T-cell (primary cell): ENCODE data around the gene CYP2U1. TPM values are rescaled to one million over a fixed set of nuclear protein-coding genes. Genes with fewer than 3 reads are reported as not detected.
"Not testable (repeated sequence)": the region's sequence is repeated elsewhere in the genome, so short reads cannot be mapped to it uniquely, and the experiment has no call there.

Experiments used
- ATAC-seq, 4 experiments: fragments of 200-7000 bp in 3 of 4; fragments of 150-1000 bp in 1 of 4; cut with Tn5 transposase; replicated peaks in 1 of 4; 1 replicate in 3 of 4; 2 replicates in 1 of 4; pipeline ENCODE4 v1.10.0; 2021; ENCODE audit warnings: moderate library complexity in 3 of 4, mild to moderate bottlenecking in 2 of 4, moderate number of reproducible peaks in 1 of 4
- CTCF ChIA-PET, 2 donors: fragments of 300-600 bp; sonication (Branson Sonifier 250); formaldehyde crosslinking; loops; one replicate each; lab custom pipeline; 2022; ENCODE audit warnings: antibody characterized with exemption in 2 of 2; lab: Charles Lee
- POLR2A ChIA-PET, 2 donors: fragments of 300-600 bp; sonication (Branson Sonifier 250); formaldehyde crosslinking; loops; one replicate each; lab custom pipeline; 2022; ENCODE audit warnings: antibody characterized with exemption in 2 of 2; lab: Charles Lee
- DNase-seq, 35 experiments: peaks; one replicate each; pipeline versions ENCODE4 v3.0.0 to v3.0.0-alpha.2; 2013 to 2023
- H3K27ac ChIP-seq: one replicate; pipeline ENCODE4 v1.5.1; 2013; ENCODE audit warnings: low read length
- H3K27me3 ChIP-seq, 2 experiments: replicated peaks in 1 of 2; 1 replicate in 1 of 2; 2 replicates in 1 of 2; pipeline versions ENCODE4 v1.6.1 to v1.7.0; 2013; ENCODE audit warnings: low read length in 1 of 2, mixed read lengths in 1 of 2; ENCODE audit not compliant: control insufficient read depth in 2 of 2, insufficient read depth in 2 of 2; ENCODE audit errors: extremely low read depth in 1 of 2
- H3K36me3 ChIP-seq, 2 donors: 1 replicate in 1 of 2; 2 replicates in 1 of 2; pipeline versions ENCODE4 v1.6.1 to v1.7.0; 2013; ENCODE audit warnings: low read length in 1 of 2; ENCODE audit not compliant: control insufficient read depth in 2 of 2, insufficient read depth in 1 of 2; ENCODE audit errors: extremely low read depth in 1 of 2
- H3K4me1 ChIP-seq, 2 experiments: 1 replicate in 1 of 2; 2 replicates in 1 of 2; pipeline versions ENCODE4 v1.6.1 to v1.7.0; 2013; ENCODE audit warnings: low read length in 2 of 2, mixed read lengths in 1 of 2; ENCODE audit not compliant: insufficient read depth in 2 of 2, control insufficient read depth in 1 of 2; ENCODE audit errors: extremely low read depth in 1 of 2
- H3K4me3 ChIP-seq, 2 donors: 1 replicate in 1 of 2; 2 replicates in 1 of 2; pipeline versions ENCODE4 v1.5.1 to v1.7.0; 2013; ENCODE audit warnings: mild to moderate bottlenecking in 2 of 2, low read length in 1 of 2, moderate library complexity in 1 of 2; ENCODE audit not compliant: control insufficient read depth in 1 of 2; ENCODE audit errors: extremely low read depth in 1 of 2
- H3K9me3 ChIP-seq: 2 replicates; pipeline ENCODE4 v1.7.0; 2013
- H3K27ac Mint-ChIP-seq, 2 donors: one replicate each; pipeline ENCODE4 v1.8.0; 2020 to 2021; ENCODE audit warnings: mild to moderate bottlenecking in 2 of 2, mixed read lengths in 2 of 2
- H3K27me3 Mint-ChIP-seq, 2 donors: one replicate each; pipeline ENCODE4 v1.8.0; 2021 to 2022; ENCODE audit warnings: mixed read lengths in 2 of 2
- H3K36me3 Mint-ChIP-seq: one replicate; pipeline ENCODE4 v1.8.0; 2021; ENCODE audit warnings: mixed read lengths
- H3K4me1 Mint-ChIP-seq, 3 donors: one replicate each; pipeline ENCODE4 v1.8.0; 2020 to 2022; ENCODE audit warnings: mixed read lengths in 3 of 3, mild to moderate bottlenecking in 1 of 3
- H3K4me3 Mint-ChIP-seq, 3 donors: one replicate each; pipeline ENCODE4 v1.8.0; 2020 to 2022; ENCODE audit warnings: mild to moderate bottlenecking in 3 of 3, mixed read lengths in 3 of 3, moderate library complexity in 3 of 3
- H3K9me3 Mint-ChIP-seq, 3 donors: one replicate each; pipeline ENCODE4 v1.8.0; 2020 to 2022; ENCODE audit warnings: mixed read lengths in 3 of 3
- WGBS: methylation state at CpG from one replicate; pipeline ENCODE4 v1.1.5; 2013; ENCODE audit warnings: missing lambda C conversion rate; ENCODE audit not compliant: insufficient coverage; 5-methylcytosine and 5-hydroxymethylcytosine counted together
- total RNA-seq, 35 experiments: library from RNA in 6 of 35; stranded (reverse) in 6 of 35; fragments of 120-200 nt in 1 of 35; gene quantifications; one replicate each; pipeline versions ENCODE4 v1.2.1 to v1.2.4 and lab custom pipeline; 2013 to 2026

The CYP2U1 gene
- total RNA-seq, 5 donors from 2014 or later (not counting 1 experiment from before 2014, with no cell fraction given): 3.3 to 7.8 (median 5.8) TPM

- H3K27me3 ChIP-seq, ATAC-seq, H3K9me3 ChIP-seq, DNase-seq, POLR2A ChIA-PET, H3K4me3 ChIP-seq, H3K27ac Mint-ChIP-seq, H3K4me1 ChIP-seq, H3K27me3 Mint-ChIP-seq, H3K9me3 Mint-ChIP-seq, H3K36me3 ChIP-seq, H3K36me3 Mint-ChIP-seq, H3K27ac ChIP-seq, H3K4me3 Mint-ChIP-seq: not testable (repeated sequence)
- WGBS: no CpG with 5 or more reads among the region's 4 CpGs
- CTCF ChIA-PET: interaction anchor here in 1 of 2 donors (0.5 kb wide), 1 partner anchor 646 kb away, joined by 4 read pairs; no protein-coding TSS in a partner anchor
- H3K4me1 Mint-ChIP-seq: peaks cover 6 to 10% (median 8%) of the 10 kb centered on the region in 3 donors
Observed at GRCh38 chr4:107926875-107927274, 4.5 kb upstream of the CYP2U1 start.

DNA sequence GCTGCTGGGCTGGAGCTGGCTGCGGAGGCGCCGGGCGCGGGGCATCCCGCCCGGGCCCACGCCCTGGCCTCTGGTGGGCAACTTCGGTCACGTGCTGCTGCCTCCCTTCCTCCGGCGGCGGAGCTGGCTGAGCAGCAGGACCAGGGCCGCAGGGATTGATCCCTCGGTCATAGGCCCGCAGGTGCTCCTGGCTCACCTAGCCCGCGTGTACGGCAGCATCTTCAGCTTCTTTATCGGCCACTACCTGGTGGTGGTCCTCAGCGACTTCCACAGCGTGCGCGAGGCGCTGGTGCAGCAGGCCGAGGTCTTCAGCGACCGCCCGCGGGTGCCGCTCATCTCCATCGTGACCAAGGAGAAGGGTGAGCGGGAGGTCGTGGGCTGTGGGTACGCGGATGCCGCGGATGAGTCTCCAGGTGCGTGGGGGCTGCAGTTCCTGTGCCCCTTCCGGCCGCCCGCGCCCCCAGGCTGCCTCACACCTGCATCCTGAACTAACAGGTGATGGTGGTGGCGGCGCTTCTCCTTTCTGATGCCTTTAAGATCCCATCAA, 499 bp downstream of the CYP2U1 start:
- H3K27me3 Mint-ChIP-seq: no peaks in the 10 kb centered on the region
- peaks cover 4% of the 10 kb centered on the region for H3K36me3 Mint-ChIP-seq
- H3K9me3 Mint-ChIP-seq: no peaks in the 10 kb centered on the region
- DNase-seq (peak in 21 of 35 experiments; percentile 1 to 38 (median 10)), ATAC-seq (peak; percentile 21 to 33 (median 28))
- Histone ChIP-seq H3K27me3 (no peaks in the 10 kb centered on the region), H3K4me3 (peak overlapping the region; percentile 81 to 91), H3K36me3 (no peaks in the 10 kb centered on the region), H3K27ac (no peak overlapping the region), H3K9me3 (no peaks in the 10 kb centered on the region), H3K4me1 (peaks cover 10 to 17% of the 10 kb centered on the region in 2 experiments)
- CTCF ChIA-PET: interaction anchor here in 1 of 2 donors (0.5 kb wide), 1 partner anchor 1883 kb away, joined by 3 read pairs; the partner anchor contains the start of gene GAR1
- under 1% methylated on average over 38 of the region's 45 CpGs for WGBS
- POLR2A ChIA-PET: no interaction called here
- H3K4me1 Mint-ChIP-seq: peaks cover 33 to 48% (median 46%) of the 10 kb centered on the region in 3 donors
- H3K27ac Mint-ChIP-seq: peak overlapping the region in 1 of 2 donors; percentile 65
- peak overlapping the region; percentile 85 to 93 (median 86) for H3K4me3 Mint-ChIP-seq

GRCh38 chr4:107935246-107935645, 3.9 kb downstream of the CYP2U1 start:
- Mint-ChIP-seq H3K4me3 (no peak overlapping the region), H3K36me3 (peaks cover 11% of the 10 kb centered on the region), H3K4me1 (peaks cover 37 to 51% (median 47%) of the 10 kb centered on the region in 3 donors), H3K9me3 (no peaks in the 10 kb centered on the region), H3K27ac (no peak overlapping the region), H3K27me3 (no peaks in the 10 kb centered on the region)
- Histone ChIP-seq H3K9me3 (no peaks in the 10 kb centered on the region), H3K27me3 (no peaks in the 10 kb centered on the region), H3K36me3 (no peaks in the 10 kb centered on the region), H3K4me1 (peaks cover 10 to 17% of the 10 kb centered on the region in 2 experiments), H3K4me3 (no peak overlapping the region), H3K27ac (no peak overlapping the region)
- no peak for ATAC-seq
- no peak for DNase-seq
- ChIA-PET CTCF (no interaction called here), POLR2A (no interaction called here)

- Mint-ChIP-seq H3K36me3 (peaks cover 11% of the 10 kb centered on the region), H3K4me1 (peaks cover 30 to 42% (median 40%) of the 10 kb centered on the region in 3 donors), H3K4me3 (no peak overlapping the region), H3K9me3 (no peaks in the 10 kb centered on the region), H3K27me3 (no peaks in the 10 kb centered on the region), H3K27ac (no peak overlapping the region)
- Histone ChIP-seq H3K27me3 (no peaks in the 10 kb centered on the region), H3K4me3 (no peak overlapping the region), H3K9me3 (no peaks in the 10 kb centered on the region), H3K36me3 (no peaks in the 10 kb centered on the region), H3K27ac (no peak overlapping the region), H3K4me1 (peaks cover 5 to 7% of the 10 kb centered on the region in 2 experiments)
- no peak for DNase-seq
- POLR2A ChIA-PET: no interaction called here
- WGBS: 90% methylated on average over 1 of the region's 2 CpGs
- CTCF ChIA-PET: no interaction called here
- no peak for ATAC-seq
Observed at GRCh38 chr4:107937040-107937439, 5.7 kb downstream of the CYP2U1 start.

DNA sequence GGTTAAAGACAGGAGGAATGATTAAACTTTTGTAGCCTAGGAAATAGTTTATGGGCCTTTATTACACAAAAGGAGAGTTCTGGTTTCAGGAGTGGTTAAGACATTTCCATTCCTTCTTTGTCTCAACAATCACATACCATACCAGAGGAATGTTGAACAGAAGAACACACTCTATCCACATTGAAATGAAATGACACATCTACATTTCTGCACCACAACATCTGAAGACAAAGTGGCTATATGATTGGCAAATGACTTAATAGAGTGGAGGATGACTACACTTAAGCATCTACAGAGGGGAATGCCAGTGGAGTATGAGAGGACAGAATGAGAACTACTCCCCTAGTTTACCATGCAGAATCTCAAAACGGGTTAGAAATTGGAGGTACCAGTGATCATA, 8.0 kb downstream of the CYP2U1 start:
- no peaks in the 10 kb centered on the region for H3K4me1 ChIP-seq
- no peak overlapping the region for H3K4me3 ChIP-seq
- WGBS: no CpG with 5 or more reads among the region's 1 CpG
- H3K36me3 ChIP-seq: no peaks in the 10 kb centered on the region
- H3K4me3 Mint-ChIP-seq: no peak overlapping the region
- no peaks in the 10 kb centered on the region for H3K9me3 Mint-ChIP-seq
- DNase-seq (no peak), ATAC-seq (no peak)
- H3K27ac ChIP-seq: no peak overlapping the region
- H3K4me1 Mint-ChIP-seq: peaks cover 8 to 19% (median 18%) of the 10 kb centered on the region in 3 donors
- H3K27ac Mint-ChIP-seq: no peak overlapping the region
- POLR2A ChIA-PET: no interaction called here
- H3K9me3 ChIP-seq: no peaks in the 10 kb centered on the region
- no peaks in the 10 kb centered on the region for H3K27me3 Mint-ChIP-seq
- H3K27me3 ChIP-seq: no peaks in the 10 kb centered on the region
- CTCF ChIA-PET: no interaction called here
- H3K36me3 Mint-ChIP-seq: peaks cover 17% of the 10 kb centered on the region

GRCh38 chr4:107945809-107946208, 14.5 kb downstream of the CYP2U1 start:
- 100% methylated on average over 2 of the region's 3 CpGs for WGBS
- Histone ChIP-seq H3K36me3 (peaks cover 6 to 7% of the 10 kb centered on the region in 2 donors), H3K4me3 (no peak overlapping the region), H3K27me3 (no peaks in the 10 kb centered on the region), H3K9me3 (no peaks in the 10 kb centered on the region), H3K4me1 (no peaks in the 10 kb centered on the region), H3K27ac (no peak overlapping the region)
- Mint-ChIP-seq H3K27me3 (no peaks in the 10 kb centered on the region), H3K9me3 (no peaks in the 10 kb centered on the region), H3K36me3 (peaks cover 51% of the 10 kb centered on the region), H3K27ac (no peak overlapping the region), H3K4me1 (no peaks in the 10 kb centered on the region), H3K4me3 (no peak overlapping the region)
- ChIA-PET POLR2A (no interaction called here), CTCF (no interaction called here)
- DNase-seq (no peak), ATAC-seq (no peak)
